ENCODE data around the gene CLSTN3.

DNA sequence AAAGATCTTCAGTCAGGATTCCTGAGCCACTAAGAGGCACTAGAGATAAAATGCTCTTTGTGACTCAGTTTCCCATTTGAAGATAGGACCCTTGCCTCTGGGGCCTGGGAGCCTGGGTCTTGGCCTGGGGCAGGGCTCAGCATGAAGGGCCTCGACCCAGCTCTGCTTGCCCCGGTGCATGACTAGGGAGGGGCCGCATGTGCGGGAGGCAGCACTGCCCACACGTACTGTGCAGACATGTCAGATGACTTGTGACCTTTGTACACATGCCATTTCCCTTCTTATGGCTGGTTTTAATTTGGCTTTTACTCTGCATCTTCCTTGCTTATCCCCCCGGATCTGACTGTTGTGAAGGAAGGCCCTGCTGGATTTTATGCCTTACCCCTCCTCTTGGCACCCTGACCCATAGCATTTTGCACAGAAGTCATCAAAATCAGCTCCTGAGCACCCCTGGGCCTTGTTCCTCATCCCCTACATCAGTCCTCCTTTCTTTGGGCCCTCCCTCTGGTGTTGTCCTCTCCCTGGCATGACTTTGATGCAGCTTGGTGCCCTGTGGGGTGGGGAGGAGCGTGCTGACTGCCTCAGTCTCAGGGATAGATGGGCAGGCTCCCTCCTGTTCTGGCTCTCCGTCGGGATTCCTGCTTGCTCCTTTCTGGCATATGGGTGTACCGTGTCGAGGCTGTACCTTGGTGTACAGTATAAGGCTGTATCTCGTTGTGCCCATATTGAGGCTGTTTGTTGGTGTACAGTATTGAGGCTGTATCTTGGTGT lies 4.4 kb downstream of the CLSTN3 start:
- no peak for TF ChIP-seq CTCF (IDR thresholded peaks at IDR 0.05)
- no peak for TF ChIP-seq POLR2A (IDR thresholded peaks at IDR 0.05)
